Adipocyte (in vitro differentiated cells): ENCODE results near the gene PPP1CA.

Experiments used
- DNase-seq: peaks from one replicate; pipeline ENCODE4 v3.0.0-alpha.2; 2015; ENCODE audit warnings: low read depth
- H3K27me3 ChIP-seq: replicated peaks from 2 replicates; pipeline ENCODE4 v1.7.0; 2013; ENCODE audit warnings: mild to moderate bottlenecking, low read length, moderate library complexity; ENCODE audit not compliant: control insufficient read depth, insufficient read depth
- H3K36me3 ChIP-seq: 2 replicates; pipeline ENCODE4 v1.7.0; 2013; ENCODE audit warnings: low read length, mild to moderate bottlenecking, moderate library complexity; ENCODE audit not compliant: control insufficient read depth, insufficient read depth, severe bottlenecking
- H3K4me1 ChIP-seq: 2 replicates; pipeline ENCODE4 v1.7.0; 2013; ENCODE audit warnings: mild to moderate bottlenecking, low read length, moderate library complexity; ENCODE audit not compliant: control insufficient read depth, insufficient read depth
- H3K4me3 ChIP-seq: 2 replicates; pipeline ENCODE4 v1.7.0; 2013; ENCODE audit warnings: mild to moderate bottlenecking, low read length, moderate library complexity
- H3K9ac ChIP-seq: 2 replicates; pipeline ENCODE4 v1.7.0; 2013; ENCODE audit warnings: mild to moderate bottlenecking, low read length, moderate library complexity
- H3K9me3 ChIP-seq: 2 replicates; pipeline ENCODE4 v1.7.0; 2013; ENCODE audit warnings: mild to moderate bottlenecking, low read length, moderate library complexity; ENCODE audit not compliant: control insufficient read depth

PPP1CA gene

DNA sequence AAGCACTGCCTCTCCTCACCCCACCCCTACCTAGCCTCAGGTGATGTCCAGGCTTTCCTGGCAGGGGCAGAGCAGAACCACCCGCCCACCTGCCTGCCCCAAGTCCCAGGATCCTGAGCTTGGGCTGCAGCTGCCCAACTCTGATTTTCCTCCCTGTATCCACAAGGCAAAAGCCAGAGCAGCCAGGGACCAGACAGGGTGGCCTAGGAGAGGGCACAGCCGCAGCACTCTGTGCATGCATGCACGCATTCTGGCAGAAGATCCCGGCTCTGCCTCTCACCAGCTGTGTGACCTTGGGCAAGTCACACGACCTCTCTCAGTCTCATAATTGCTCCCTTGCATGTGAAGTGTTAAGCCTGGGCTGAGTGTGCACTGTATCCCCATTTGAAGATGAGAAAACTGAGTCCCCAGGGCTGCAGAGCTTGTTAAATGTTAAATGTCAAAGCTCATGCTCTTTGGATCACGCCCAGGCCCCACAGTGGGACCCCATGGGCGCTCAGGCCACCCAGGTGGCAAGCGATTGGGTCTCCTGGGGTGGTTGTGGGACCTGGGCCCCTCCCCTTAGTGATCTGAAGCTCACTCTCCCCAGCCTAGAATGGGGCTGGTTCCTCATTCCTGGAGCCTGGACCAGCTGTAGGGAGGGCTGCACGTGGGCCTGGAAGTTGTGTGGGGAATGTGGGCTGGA, 11.0 kb upstream of the PPP1CA start:
- Histone ChIP-seq H3K4me3 (no peak overlapping the region), H3K27me3 (peaks cover 64% of the 10 kb centered on the region), H3K9ac (no peak overlapping the region), H3K36me3 (no peaks in the 10 kb centered on the region), H3K9me3 (no peaks in the 10 kb centered on the region), H3K4me1 (no peaks in the 10 kb centered on the region)
- no peak for DNase-seq

DNA sequence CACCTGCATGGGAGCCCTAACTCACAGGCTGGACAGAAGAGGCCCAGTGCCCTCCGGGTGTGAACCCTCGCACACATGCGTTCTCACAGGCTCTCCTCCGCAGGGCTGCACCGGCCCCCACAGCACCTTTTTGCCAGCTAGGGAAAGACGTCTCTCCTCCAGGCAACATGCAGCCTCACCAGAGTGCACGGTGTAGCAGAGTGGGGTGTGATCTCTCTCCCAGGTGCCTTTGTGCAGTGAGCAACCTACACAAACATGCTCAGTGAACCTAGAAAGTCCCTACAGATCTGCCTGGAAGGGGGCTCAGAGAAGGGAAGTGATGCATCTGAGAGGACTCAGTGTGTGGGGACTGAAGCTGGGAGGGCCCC, 10.1 kb upstream of the PPP1CA start:
- no peaks in the 10 kb centered on the region for H3K4me1 ChIP-seq
- no peak overlapping the region for H3K9ac ChIP-seq
- no peak for DNase-seq
- no peaks in the 10 kb centered on the region for H3K36me3 ChIP-seq
- peaks cover 73% of the 10 kb centered on the region for H3K27me3 ChIP-seq
- H3K9me3 ChIP-seq = no peaks in the 10 kb centered on the region
- no peak overlapping the region for H3K4me3 ChIP-seq

DNA sequence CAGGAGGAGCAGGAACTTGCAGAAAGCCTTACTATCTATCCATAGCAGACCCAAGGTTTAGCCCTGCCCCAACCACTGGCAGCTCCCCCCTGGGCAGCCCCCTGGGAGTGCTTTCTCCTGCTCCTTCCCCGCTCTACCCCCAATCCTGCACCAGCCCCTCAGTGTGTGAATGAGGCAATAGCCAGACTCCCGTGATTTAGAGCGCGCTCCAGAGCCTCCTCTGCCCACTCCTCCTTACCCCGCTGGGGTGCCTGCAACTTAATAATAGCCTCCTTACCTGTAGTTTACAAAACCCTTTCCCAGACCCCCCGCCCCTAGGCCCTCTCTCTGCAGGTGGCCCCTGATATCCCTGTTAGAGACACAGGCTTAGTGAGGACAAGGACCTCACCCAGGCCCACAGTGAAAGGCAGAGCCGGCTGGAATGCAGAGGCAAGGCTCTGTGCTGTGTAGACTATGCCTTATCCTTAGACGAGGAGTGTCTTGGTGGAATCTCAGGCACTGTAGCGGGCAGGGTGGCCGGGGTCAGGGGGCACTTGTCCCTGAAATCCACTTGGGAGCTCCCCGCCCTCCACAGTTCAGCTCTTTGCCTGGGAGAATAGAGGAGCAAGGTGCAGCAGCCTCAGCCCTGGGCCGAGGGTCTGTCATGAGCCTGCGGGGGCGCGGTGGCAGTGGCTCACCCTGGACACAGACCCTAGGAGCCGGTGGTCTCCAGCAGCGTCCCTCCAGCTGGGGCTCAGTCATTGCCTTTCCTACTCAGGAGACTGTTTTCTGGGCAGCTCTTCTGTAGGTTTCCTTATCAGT, 9.5 kb upstream of the PPP1CA start:
- DNase-seq = no peak

DNA sequence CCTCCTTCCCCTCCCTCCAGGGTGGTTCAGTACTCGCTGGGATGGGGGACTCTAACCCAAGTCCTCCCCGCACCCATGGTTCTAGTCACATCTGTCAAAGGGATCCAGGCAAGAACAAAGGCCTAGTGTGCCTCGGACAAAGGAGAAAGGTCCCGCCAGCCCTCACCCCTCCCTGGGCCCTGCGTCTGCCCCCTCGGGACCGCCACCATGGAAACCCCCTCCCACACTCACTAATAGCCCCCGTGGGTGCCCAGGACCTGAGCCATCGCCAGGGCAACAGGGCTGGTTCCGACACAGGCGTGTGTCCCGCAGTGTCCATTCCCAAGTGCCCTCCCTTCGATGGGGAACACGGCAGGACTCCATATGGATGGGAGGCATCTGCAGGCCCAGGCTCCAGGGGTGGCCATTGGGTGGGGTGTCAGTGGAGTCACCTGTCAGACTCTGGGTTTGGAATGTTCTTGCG, 8.7 kb upstream of the PPP1CA start:
- peaks cover 73% of the 10 kb centered on the region for H3K27me3 ChIP-seq
- DNase-seq = no peak
- H3K4me3 ChIP-seq = no peak overlapping the region
- H3K36me3 ChIP-seq = no peaks in the 10 kb centered on the region
- H3K9me3 ChIP-seq = no peaks in the 10 kb centered on the region
- H3K9ac ChIP-seq = no peak overlapping the region
- no peaks in the 10 kb centered on the region for H3K4me1 ChIP-seq

More for the DNA sequence above, 9.5 kb upstream of the PPP1CA start:
- no peaks in the 10 kb centered on the region for H3K9me3 ChIP-seq
- no peaks in the 10 kb centered on the region for H3K36me3 ChIP-seq
- H3K27me3 ChIP-seq = peaks cover 73% of the 10 kb centered on the region
- H3K4me3 ChIP-seq = no peak overlapping the region
- H3K4me1 ChIP-seq = no peaks in the 10 kb centered on the region
- no peak overlapping the region for H3K9ac ChIP-seq

DNA sequence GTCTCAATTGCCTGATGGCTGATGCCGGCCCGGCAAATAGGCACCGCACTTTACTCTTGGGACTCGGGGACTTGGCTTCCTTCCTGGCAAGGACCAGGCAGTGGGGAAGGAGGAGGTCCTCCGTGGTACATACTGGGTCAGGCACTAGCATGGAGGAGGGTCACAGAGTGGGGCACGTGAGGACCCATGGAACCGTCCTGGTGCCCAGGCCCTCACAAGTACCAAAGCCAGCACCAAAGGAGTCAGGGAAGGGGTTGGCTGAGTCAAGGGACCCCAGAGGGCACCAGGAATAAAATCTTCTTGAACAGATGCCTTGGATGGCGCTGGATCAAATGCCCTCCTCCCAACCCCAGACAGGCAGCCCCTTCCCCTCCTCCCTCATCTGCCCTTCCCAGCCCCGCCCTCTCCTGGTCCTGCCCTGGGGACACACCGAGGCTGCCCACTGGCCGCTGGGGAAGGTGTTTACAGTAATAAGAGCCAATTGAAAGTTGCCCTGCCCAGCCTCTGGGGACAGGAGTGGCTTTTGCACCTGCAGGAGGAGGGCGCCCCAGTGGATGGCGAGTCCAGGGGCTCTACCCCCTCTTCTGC, 8.2 kb upstream of the PPP1CA start:
- H3K4me1 ChIP-seq = no peaks in the 10 kb centered on the region
- DNase-seq = no peak
- H3K9ac ChIP-seq = no peak overlapping the region
- H3K36me3 ChIP-seq = no peaks in the 10 kb centered on the region
- no peaks in the 10 kb centered on the region for H3K9me3 ChIP-seq
- no peak overlapping the region for H3K4me3 ChIP-seq
- peaks cover 70% of the 10 kb centered on the region for H3K27me3 ChIP-seq

DNA sequence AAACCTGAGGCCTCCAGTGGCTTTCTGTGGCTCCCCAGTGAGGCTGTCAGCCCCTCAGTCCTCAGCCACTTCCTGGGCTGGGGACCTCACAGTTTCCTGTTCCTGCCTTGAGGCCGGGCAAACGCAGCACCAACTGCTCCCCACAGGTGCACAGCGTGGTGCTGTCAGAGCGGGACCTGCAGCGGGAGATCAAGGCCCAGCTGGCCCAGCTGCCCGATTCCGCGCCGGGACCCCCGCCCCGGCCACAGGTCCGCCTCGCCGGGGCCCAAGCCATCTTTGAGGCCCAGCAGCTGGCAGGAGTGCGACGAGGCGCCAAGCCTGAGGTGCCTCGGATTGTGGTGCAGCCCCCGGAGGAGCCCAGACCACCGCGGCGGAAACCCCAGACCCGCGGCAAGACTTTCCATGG, 7.6 kb upstream of the PPP1CA start:
- Histone ChIP-seq H3K4me1 (no peaks in the 10 kb centered on the region), H3K36me3 (no peaks in the 10 kb centered on the region), H3K9ac (no peak overlapping the region), H3K4me3 (no peak overlapping the region), H3K27me3 (peaks cover 66% of the 10 kb centered on the region), H3K9me3 (no peaks in the 10 kb centered on the region)
- DNase-seq = no peak

DNA sequence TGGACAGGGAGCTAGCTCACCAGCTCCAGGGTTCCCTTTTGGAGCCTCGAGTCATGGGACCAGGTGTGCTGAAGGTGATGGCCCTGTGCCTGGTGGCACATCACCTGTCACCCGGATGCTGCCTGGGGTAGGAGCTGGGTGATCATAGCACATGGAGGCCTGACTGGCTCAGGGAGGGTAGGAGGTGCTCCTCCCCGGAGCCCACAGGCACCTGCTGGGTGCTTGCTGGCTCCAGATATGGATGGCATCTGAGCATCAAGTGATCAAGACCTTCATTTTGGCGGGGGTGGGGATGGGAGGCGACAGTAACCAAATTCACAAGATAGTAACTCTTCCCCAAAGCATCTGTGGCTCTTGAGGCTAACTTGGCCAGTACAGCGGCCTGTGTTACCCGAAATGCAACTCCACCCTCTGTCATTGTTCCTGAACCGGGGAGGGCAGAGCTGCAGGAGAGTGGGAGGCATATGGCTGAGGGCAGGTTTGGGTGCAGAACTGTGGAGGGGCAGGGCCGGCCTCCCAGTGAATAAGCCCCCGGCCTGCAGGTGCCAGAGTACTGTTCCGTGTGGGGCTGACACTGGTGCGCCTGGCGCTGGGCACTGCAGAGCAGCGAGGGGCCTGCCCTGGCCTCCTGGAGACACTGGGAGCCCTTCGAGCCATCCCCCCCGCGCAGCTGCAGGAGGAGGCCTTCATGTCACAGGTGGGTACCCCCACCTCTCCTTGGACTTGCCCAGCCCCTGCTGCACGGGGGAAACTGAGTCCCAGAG, 7.0 kb upstream of the PPP1CA start:
- H3K36me3 ChIP-seq = no peaks in the 10 kb centered on the region
- no peak overlapping the region for H3K9ac ChIP-seq
- no peaks in the 10 kb centered on the region for H3K9me3 ChIP-seq
- H3K4me1 ChIP-seq = no peaks in the 10 kb centered on the region
- no peak for DNase-seq
- peaks cover 66% of the 10 kb centered on the region for H3K27me3 ChIP-seq
- no peak overlapping the region for H3K4me3 ChIP-seq

DNA sequence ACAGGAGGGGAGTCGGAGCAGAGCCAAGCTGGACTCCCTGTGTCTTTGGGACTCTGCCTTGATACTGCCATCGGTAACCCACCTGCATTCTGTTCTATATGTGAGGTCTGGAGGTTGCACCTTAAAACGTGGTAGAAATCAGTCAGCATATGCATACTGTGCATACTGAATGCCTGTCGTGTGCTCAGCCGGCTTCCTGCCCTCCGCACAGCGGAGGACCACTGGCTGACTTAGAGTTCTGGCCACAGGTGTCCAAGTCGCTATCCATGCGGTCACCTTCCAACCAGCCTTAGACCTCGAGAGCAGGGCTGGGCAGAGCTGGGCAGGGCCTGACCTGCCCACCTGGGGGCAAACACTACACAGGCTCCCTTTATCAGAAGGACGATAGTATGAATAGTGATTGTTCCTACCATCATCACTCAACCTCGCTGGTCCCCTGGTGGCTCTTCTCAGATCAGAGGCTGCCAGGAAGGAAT, 6.1 kb upstream of the PPP1CA start:
- Histone ChIP-seq H3K36me3 (no peaks in the 10 kb centered on the region), H3K27me3 (peaks cover 57% of the 10 kb centered on the region), H3K4me3 (no peak overlapping the region), H3K4me1 (no peaks in the 10 kb centered on the region), H3K9ac (no peak overlapping the region), H3K9me3 (no peaks in the 10 kb centered on the region)
- DNase-seq = no peak

DNA sequence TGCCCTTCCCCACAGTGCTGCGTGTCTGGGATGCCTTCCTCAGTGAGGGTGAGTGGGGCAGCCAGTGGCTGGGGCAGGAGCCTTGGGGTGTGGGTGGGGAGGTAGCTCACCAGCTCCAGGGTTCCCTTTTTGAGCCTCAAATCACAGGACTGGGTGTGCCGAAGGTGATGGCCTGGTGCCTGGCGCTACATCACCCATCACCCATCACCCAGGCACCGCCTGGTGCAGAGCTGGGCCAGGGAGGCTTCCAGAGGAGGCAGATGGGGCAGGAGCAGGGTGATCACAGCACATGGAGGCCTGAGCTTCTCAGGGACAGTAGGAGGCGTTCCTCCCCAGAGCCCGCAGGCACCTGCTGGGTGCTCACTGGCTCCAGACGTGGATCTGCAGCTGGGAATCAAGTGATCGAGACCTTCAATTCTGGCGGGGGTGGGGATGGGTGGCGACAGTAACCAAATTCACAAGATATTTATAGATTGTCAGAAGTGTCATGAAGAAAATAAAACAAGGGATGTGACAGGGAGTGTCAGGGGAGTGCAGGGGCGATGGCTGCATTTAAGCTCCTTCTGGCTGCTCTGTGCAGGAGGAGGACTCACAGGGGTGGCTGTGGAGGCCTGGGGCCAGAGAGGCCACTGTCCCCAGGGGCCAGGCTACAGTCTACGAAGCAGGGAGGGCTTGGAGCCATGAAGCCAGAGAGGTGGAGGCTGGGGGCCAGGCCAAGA, 5.5 kb upstream of the PPP1CA start:
- no peaks in the 10 kb centered on the region for H3K36me3 ChIP-seq
- no peak for DNase-seq
- H3K4me1 ChIP-seq = peaks cover 2% of the 10 kb centered on the region
- no peak overlapping the region for H3K4me3 ChIP-seq
- peaks cover 51% of the 10 kb centered on the region for H3K27me3 ChIP-seq
- H3K9ac ChIP-seq = no peak overlapping the region
- no peaks in the 10 kb centered on the region for H3K9me3 ChIP-seq

DNA sequence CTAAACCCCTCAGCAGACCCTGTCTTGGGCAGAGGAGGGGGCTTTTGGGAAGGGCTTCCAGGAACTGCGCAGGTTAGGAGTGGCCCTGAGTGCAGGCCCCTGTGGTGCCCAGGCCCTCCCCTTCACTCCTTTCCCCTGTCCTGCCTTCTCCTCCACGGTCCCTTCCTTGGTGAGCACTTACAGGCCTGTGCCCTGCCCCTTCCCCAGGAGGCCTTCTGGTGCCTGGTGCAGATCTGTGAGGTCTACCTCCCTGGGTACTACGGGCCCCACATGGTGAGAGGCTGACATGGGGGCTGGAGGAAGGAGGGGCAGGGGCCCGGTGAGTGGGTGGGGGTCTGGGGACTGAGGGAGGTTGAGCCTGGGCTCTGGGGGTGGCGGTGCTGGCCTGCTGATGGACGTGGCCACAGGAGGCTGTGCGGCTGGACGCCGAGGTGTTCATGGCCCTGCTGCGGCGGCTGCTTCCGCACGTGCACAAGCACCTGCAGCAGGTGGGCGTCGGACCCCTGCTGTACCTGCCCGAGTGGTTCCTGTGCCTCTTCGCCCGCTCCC, 4.8 kb upstream of the PPP1CA start:
- H3K4me3 ChIP-seq = no peak overlapping the region
- H3K9me3 ChIP-seq = no peaks in the 10 kb centered on the region
- no peak overlapping the region for H3K9ac ChIP-seq
- no peaks in the 10 kb centered on the region for H3K36me3 ChIP-seq
- DNase-seq = no peak
- H3K27me3 ChIP-seq = peaks cover 45% of the 10 kb centered on the region
- peaks cover 3% of the 10 kb centered on the region for H3K4me1 ChIP-seq
